KOPT-K1 (cell line): Measurements from ENCODE around the gene TRPV5.
"Not testable (repeated sequence)": the region's sequence is repeated elsewhere in the genome, so short reads cannot be mapped to it uniquely, and the experiment has no call there.

Experiments
- H3K27ac ChIP-seq: fragments of 200-600 bp; sonication (generic); 2 replicates; pipeline ENCODE4 v1.5.1; 2016; ENCODE audit warnings: antibody characterized with exemption, mild to moderate bottlenecking, low read depth, low read length; ENCODE audit not compliant: poor library complexity, severe bottlenecking
- H3K36me3 ChIP-seq: fragments of 200-600 bp; sonication (generic); 2 replicates; pipeline ENCODE4 v1.5.1; 2017; ENCODE audit warnings: antibody characterized with exemption, mild to moderate bottlenecking, low read length, moderate library complexity; ENCODE audit not compliant: insufficient read depth
- H3K9me3 ChIP-seq: fragments of 200-600 bp; sonication (generic); 2 replicates; pipeline ENCODE4 v1.5.1; 2017; ENCODE audit warnings: antibody characterized with exemption, low read length, mild to moderate bottlenecking; ENCODE audit not compliant: insufficient read depth, poor library complexity, severe bottlenecking

Gene TRPV5

DNA sequence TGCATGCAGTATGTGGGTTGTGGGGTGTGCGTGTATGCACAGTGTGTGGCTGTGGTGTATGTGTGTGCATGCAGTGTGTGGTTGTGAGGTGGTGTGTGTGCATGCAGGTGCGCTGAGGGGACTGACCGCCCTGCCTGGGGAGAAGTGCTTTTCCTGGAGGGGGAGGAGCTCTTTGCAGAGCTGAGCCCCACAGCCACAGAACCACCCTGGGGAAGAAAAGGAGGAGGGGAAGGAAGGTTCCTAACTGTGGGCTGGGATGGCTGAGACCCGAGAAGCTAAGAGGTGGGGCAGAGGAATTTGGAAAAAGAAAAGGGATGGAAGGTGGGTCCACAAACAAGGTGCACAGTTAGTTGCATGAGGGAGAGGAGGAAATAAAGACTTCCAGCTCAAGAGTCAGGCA, at the start of gene TRPV5:
TRPV5 (minus strand) TSS at position 123 of the 400 bp plus-strand sequence. CDS start 287 bp downstream, outside the sequence.
- no peak within 1 kb of the TSS for H3K27ac ChIP-seq
- H3K9me3 ChIP-seq: no peaks in the 10 kb centered on the region
- H3K36me3 ChIP-seq: no peaks in the 10 kb centered on the region

DNA sequence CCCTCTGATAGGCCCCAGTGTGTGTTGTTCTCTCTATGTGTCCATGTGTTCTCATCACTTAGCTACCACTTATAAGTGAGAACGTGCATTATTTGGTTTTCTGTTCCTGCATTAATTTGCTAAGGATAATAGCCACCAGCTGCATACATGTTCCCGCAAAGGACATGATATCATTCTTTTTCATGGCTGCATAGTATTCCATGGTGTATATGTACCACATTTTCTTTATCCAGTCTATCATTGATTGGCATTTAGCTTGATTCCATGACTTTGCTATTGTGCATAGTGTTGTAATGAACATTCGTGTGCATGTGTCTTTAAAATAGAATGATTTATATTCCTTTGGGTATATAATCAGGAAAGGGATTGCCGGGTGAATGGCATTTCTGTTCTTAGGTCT, 44.9 kb upstream of the TRPV5 start:
- not testable (repeated sequence) for H3K27ac ChIP-seq, H3K36me3 ChIP-seq
- H3K9me3 ChIP-seq: peaks cover 32% of the 10 kb centered on the region

DNA sequence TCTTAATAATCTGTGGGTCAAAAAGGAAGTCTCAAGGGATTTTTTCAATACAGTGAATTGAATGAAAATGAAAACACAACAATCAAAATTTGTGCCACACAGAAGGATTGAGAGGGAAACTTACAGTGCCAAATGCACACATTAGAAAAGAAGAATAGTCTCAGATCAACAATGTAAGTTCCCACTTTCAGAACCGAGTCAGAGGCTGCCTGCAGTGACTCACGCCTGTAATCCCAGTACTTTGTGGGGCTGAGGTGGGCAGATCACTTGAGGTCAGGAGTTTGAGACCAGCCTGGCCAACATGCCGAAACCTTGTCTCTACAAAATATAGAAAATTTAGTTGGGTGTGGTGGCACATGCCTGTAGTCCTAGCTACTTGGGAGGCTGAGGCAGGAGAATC, 41.1 kb upstream of the TRPV5 start:
- H3K27ac ChIP-seq: no peak overlapping the region
- H3K9me3 ChIP-seq: peaks cover 12% of the 10 kb centered on the region
- no peaks in the 10 kb centered on the region for H3K36me3 ChIP-seq

DNA sequence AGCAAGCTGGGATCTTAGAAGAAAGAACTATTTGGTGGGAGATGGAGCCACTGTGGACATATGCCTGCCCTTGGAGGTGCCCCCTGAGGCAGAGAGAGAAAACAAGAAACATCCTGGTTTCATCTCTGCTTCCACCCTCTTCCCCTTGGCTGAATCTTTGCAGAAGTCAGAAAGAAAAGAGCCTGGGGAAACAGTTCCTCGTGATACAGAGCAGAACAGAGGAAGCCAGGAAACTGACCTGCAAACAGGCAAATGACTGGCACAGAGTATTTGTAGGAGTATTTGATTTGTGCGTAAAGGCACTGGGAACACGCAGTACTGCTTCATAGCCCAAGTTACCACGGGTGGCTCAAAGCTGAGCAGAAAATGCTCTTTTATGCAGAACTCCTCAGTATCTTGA, 35.6 kb upstream of the TRPV5 start:
- no peaks in the 10 kb centered on the region for H3K36me3 ChIP-seq
- H3K27ac ChIP-seq: no peak overlapping the region
- no peaks in the 10 kb centered on the region for H3K9me3 ChIP-seq

GRCh38 chr7:142968229-142968628, 34.7 kb upstream of the TRPV5 start:
- Histone ChIP-seq H3K36me3 (no peaks in the 10 kb centered on the region), H3K27ac (no peak overlapping the region), H3K9me3 (no peaks in the 10 kb centered on the region)

GRCh38 chr7:142964502-142965246, 31.1 kb upstream of the TRPV5 start:
- Histone ChIP-seq H3K27ac (no peak overlapping the region), H3K9me3 (no peaks in the 10 kb centered on the region), H3K36me3 (no peaks in the 10 kb centered on the region)

- no peaks in the 10 kb centered on the region for H3K36me3 ChIP-seq
- no peak overlapping the region for H3K27ac ChIP-seq
These were observed 30.4 kb upstream of the TRPV5 start for GRCh38 chr7:142963993-142964392.

GRCh38 chr7:142962991-142963390, 29.4 kb upstream of the TRPV5 start:
- Histone ChIP-seq H3K36me3 (no peaks in the 10 kb centered on the region), H3K9me3 (no peaks in the 10 kb centered on the region)

More at GRCh38 chr7:142963993-142964392, 30.4 kb upstream of the TRPV5 start:
- H3K9me3 ChIP-seq: no peaks in the 10 kb centered on the region

DNA sequence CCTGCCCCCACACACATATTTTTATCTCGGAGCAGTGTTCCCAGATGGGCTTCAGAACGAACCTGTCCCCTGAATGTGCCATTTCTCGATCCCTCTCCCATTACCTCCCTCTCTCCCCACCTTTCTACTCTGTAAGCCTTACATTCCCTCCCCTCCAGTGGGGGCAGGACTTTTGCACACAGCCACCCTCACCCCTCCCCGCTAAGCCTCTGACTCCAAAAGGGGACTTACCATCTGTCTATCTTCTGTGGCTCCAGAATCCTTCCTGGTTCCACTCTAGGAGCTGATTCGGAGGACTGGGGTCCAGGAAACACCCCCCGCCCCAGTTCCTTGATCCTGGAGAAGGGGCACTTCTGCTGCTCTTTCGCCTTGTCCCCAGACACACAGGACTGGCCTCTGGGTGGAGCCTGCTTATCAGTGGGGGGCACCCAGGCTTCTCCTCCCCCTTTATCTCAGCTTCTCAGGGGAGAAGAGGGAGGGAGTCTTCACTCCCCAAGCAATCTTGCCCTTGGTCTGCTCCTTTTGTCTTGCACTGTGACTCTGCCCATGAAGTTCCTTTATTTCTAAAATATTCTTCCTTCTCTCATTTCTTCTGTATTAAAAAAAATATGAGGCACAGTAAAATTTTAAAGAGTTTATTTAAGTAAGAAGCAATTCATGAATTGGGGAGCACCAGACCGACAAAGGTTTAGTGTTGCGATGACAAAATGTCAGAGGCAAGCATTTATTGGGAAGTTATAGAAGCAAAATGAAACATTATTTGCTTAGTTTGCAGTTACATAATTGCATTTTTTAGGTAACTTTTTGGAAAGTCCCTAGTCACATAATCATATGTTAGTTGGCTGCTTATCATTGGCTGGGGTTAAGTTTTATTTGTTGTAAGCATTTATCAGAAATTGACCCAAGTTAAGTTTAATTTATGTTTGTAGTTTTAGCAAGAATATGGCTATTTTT, 28.7 kb upstream of the TRPV5 start, which contains the start of gene KEL:
KEL (minus strand) TSS at position 391 of the 954 bp plus-strand sequence; CDS start at position 234, 157 bp downstream.
- Histone ChIP-seq H3K27ac (no peak within 1 kb of the TSS), H3K9me3 (no peaks in the 10 kb centered on the region), H3K36me3 (no peaks in the 10 kb centered on the region)

More at GRCh38 chr7:142962991-142963390, 29.4 kb upstream of the TRPV5 start:
- H3K27ac ChIP-seq: no peak overlapping the region

GRCh38 chr7:142961595-142961972, 28.0 kb upstream of the TRPV5 start:
- Histone ChIP-seq H3K36me3 (no peaks in the 10 kb centered on the region), H3K27ac (no peak overlapping the region), H3K9me3 (no peaks in the 10 kb centered on the region)

GRCh38 chr7:142960955-142961512, 27.5 kb upstream of the TRPV5 start:
- H3K9me3 ChIP-seq: peaks cover 2% of the 10 kb centered on the region
- no peak overlapping the region for H3K27ac ChIP-seq
- no peaks in the 10 kb centered on the region for H3K36me3 ChIP-seq

DNA sequence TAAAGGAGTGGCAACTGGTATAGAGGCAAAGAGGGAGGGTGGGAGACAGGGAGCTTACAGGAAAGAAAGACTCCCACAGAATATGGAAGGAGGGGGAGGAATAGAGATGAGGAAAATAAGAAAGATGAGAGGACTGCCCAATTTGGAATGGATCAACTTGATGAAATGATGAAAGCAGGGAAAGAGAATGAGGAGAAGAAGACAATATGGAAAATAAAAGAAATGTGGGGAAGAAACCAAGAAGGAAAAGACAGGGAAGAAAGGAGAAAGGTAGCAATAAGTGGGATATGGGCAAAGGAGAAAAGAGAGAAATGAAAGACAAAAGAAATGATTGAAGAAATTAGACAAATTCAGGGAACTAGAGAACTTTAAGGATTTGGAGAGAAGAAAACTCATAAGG, 25.7 kb upstream of the TRPV5 start:
- no peak overlapping the region for H3K27ac ChIP-seq
- H3K9me3 ChIP-seq: peaks cover 18% of the 10 kb centered on the region
- no peaks in the 10 kb centered on the region for H3K36me3 ChIP-seq

GRCh38 chr7:142957723-142958122, 24.2 kb upstream of the TRPV5 start:
- Histone ChIP-seq H3K27ac (no peak overlapping the region), H3K36me3 (no peaks in the 10 kb centered on the region), H3K9me3 (peaks cover 23% of the 10 kb centered on the region)

DNA sequence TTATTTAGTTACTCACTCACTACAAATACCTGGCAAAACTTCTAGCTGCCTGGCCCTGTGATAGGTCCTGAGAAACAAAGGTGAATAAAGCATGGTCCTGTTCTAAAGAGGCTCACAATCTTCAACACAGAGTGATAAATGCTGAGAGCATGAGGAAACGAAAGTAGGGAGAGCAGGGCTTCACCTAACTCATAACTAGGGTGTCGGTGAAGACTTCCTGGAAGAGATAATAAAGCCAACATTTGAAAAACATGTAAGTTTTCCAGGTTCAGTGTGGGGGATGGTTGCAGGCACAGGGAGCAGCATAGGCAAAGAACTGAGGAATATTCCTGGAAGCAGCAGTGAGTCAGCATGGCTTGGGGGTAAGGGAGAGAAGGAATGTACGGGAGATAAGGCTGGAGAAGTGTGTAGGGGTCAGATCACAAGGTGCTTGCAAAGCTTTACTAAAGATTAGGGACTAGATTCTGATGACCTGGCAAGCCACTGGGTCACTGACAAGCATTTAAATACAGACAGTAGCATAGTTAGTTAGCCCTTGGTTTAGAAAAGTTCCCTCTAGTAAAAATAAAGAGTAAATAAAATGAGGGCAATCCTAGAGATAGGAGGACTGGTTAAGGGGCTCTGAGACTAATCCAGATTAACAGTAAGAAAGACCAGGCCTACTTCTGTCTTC, 23.5 kb upstream of the TRPV5 start:
- Histone ChIP-seq H3K9me3 (peaks cover 23% of the 10 kb centered on the region), H3K27ac (no peak overlapping the region), H3K36me3 (no peaks in the 10 kb centered on the region)
